ENCODE measurements around the gene NRBF2.

GRCh38 chr10:63093227-63093626, 39.9 kb upstream of the NRBF2 start:
- TF ChIP-seq MEF2A (IDR thresholded peaks at IDR 0.05; ENCODE audit: control insufficient read depth, low read depth, low read length) (no peak), SETDB1 (IDR thresholded peaks at IDR 0.05; ENCODE audit: low read length) (no peak), CREB1 (IDR thresholded peaks at IDR 0.05) (no peak), CREB1 (CRISPR knock-in tag; IDR thresholded peaks at IDR 0.05) (no peak), CAMTA2 (CRISPR knock-in tag; conservative IDR thresholded peaks at IDR 0.05) (no peak), HNRNPH1 (optimal IDR thresholded peaks at IDR 0.05; ENCODE audit: low read depth, low read length) (no peak), SLC30A9 (CRISPR knock-in tag; IDR thresholded peaks at IDR 0.05) (no peak), ZNF512 (tag; IDR thresholded peaks at IDR 0.05) (no peak)
- TF ChIP-seq, protein P1, sequence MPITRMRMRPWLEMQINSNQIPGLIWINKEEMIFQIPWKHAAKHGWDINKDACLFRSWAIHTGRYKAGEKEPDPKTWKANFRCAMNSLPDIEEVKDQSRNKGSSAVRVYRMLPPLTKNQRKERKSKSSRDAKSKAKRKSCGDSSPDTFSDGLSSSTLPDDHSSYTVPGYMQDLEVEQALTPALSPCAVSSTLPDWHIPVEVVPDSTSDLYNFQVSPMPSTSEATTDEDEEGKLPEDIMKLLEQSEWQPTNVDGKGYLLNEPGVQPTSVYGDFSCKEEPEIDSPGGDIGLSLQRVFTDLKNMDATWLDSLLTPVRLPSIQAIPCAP (CRISPR knock-in tag; IDR thresholded peaks at IDR 0.05; ENCODE audit: borderline replicate concordance) = no peak
